ENCODE data around the gene GNPTG.
A peak's percentile ranks its signal among the peaks of the same experiment; 100 is the strongest.

GNPTG gene

GRCh38 chr16:1331712-1332617 is 19.8 kb upstream of the GNPTG start:
- H3K36me3 ChIP-seq, result no peaks in the 10 kb centered on the region
- H3K4me1 ChIP-seq, result peaks cover 7% of the 10 kb centered on the region; the same call in 1 of the 2 replicates
- H3K9me3 ChIP-seq, result peaks cover 5% of the 10 kb centered on the region; the same call in 1 of the 2 replicates
- peak; percentile 61 for DNase-seq
- H3K27me3 ChIP-seq, result peaks cover 58% of the 10 kb centered on the region
- no peak for TF ChIP-seq CTCF (IDR thresholded peaks at IDR 0.05; ENCODE audit: low read depth, low read length)
- no peak overlapping the region for H3K4me3 ChIP-seq (ENCODE audit: low read depth, low read length)

- no peak overlapping the region for H3K4me3 ChIP-seq (ENCODE audit: low read depth, low read length)
- DNase-seq, result no peak
- no peak for TF ChIP-seq CTCF (IDR thresholded peaks at IDR 0.05; ENCODE audit: low read depth, low read length)
- H3K27me3 ChIP-seq, result peaks cover 65% of the 10 kb centered on the region
- H3K4me1 ChIP-seq, result peaks cover 7% of the 10 kb centered on the region; the same call in 1 of the 2 replicates
- H3K36me3 ChIP-seq, result no peaks in the 10 kb centered on the region
- peaks cover 5% of the 10 kb centered on the region; the same call in 1 of the 2 replicates for H3K9me3 ChIP-seq
Measured at GRCh38 chr16:1332618-1333148, 19.0 kb upstream of the GNPTG start.

- DNase-seq, result peak; percentile 73
- peaks cover 69% of the 10 kb centered on the region for H3K27me3 ChIP-seq
- peaks cover 7% of the 10 kb centered on the region; the same call in 1 of the 2 replicates for H3K4me1 ChIP-seq
- no peaks in the 10 kb centered on the region for H3K36me3 ChIP-seq
- H3K4me3 ChIP-seq (ENCODE audit: low read depth, low read length), result no peak within 1 kb of the TSS
- TF ChIP-seq CTCF (IDR thresholded peaks at IDR 0.05; ENCODE audit: low read depth, low read length), result no peak
- peaks cover 5% of the 10 kb centered on the region; the same call in 1 of the 2 replicates for H3K9me3 ChIP-seq
Measured at GRCh38 chr16:1333149-1333812, 18.4 kb upstream of the GNPTG start, which contains the start of gene BAIAP3. Gene BAIAP3, plus strand, starts transcription at chr16:1333645. Its CDS starts 4,905 bp downstream, at chr16:1338550.

- Histone ChIP-seq H3K36me3 (no peaks in the 10 kb centered on the region), H3K9me3 (peaks cover 5% of the 10 kb centered on the region; the same call in 1 of the 2 replicates), H3K4me3 (ENCODE audit: low read depth, low read length) (no peak overlapping the region), H3K4me1 (peaks cover 7% of the 10 kb centered on the region; the same call in 1 of the 2 replicates), H3K27me3 (peaks cover 76% of the 10 kb centered on the region)
- TF ChIP-seq CTCF (IDR thresholded peaks at IDR 0.05; ENCODE audit: low read depth, low read length), result no peak
- DNase-seq, result no peak
Measured at GRCh38 chr16:1333854-1334700, 17.7 kb upstream of the GNPTG start.

GRCh38 chr16:1334739-1335138 is 17.0 kb upstream of the GNPTG start:
- H3K27me3 ChIP-seq, result peaks cover 78% of the 10 kb centered on the region
- no peak for DNase-seq
- no peak for TF ChIP-seq CTCF (IDR thresholded peaks at IDR 0.05; ENCODE audit: low read depth, low read length)
- H3K4me3 ChIP-seq (ENCODE audit: low read depth, low read length), result no peak overlapping the region
- no peaks in the 10 kb centered on the region for H3K36me3 ChIP-seq
- H3K4me1 ChIP-seq, result peaks cover 7% of the 10 kb centered on the region; the same call in 1 of the 2 replicates
- peaks cover 5% of the 10 kb centered on the region; the same call in 1 of the 2 replicates for H3K9me3 ChIP-seq

All from BE2C (cell line).